Inferior parietal cortex (tissue), 1 donor: Measurements from ENCODE around the gene PDE4B.
A peak's percentile ranks its signal among the peaks of the same experiment; 100 is the strongest.

ENCODE experiments used
- DNase-seq: peaks from one replicate; pipeline ENCODE4 v3.0.0-alpha.2; 2016; ENCODE audit errors: extremely low spot score

The PDE4B gene

GRCh38 chr1:66285618-66286270 lies 493.0 kb downstream of the PDE4B start:
- DNase-seq: no peak

- DNase-seq: no peak
Measured at GRCh38 chr1:66286307-66286706, 493.6 kb downstream of the PDE4B start.

DNA sequence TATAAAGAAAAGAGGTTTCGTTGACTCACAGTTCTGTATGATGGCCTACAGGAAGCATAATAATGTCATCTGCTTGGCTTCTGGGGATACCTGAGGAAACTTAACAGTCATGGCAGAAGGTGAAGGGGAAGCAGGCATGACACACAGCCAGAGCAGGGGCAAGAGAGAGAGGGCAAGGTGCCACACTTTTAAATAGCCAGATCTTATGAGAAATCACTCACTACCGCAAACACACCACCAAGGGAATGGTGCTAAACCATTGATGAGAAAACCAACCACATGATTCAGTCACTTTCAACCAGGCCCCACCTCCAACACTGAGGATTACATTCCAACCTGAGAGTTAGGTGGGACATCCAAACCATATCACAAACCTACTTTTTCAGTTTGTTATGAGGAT lies 495.4 kb downstream of the PDE4B start:
- no peak for DNase-seq

DNA sequence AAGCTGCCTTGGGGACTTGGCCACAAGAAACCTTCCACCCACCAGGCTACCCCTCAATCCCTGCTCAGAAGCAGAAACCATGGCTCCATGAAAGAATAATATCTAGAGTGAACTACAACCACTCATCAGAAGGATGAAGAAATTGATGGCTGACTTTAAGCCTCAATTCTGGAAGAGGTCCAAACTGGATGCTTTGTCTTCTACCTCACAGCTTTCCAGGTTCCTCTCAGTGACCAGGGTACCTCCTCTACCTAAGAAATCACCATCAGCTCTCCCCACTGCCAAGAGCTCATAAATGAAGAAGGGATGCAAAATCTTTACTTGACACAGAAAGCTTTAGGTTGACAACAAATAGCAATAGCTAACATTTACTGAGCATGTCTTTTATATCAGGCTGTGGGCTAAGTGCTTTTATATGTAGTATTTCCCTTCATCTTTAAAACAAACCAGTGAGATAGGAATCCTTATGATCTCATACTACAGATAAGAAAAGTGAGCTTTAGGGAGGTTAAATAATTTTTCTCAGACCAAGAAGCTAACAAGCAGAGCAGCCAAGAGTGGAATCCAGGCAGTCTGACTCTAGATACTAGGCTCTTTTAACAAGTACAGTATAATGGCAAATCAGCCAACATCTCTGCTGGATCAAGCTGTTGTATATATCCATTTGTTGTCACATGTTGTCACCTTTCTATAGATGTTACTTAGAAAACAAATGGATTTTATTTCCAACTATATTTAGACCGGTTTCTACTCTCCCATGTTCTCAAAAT lies 498.3 kb downstream of the PDE4B start:
- no peak for DNase-seq

- DNase-seq: no peak
Measured at GRCh38 chr1:66291531-66291864, 498.8 kb downstream of the PDE4B start.

- DNase-seq: no peak
Measured at GRCh38 chr1:66292305-66292704, 499.6 kb downstream of the PDE4B start.

DNA sequence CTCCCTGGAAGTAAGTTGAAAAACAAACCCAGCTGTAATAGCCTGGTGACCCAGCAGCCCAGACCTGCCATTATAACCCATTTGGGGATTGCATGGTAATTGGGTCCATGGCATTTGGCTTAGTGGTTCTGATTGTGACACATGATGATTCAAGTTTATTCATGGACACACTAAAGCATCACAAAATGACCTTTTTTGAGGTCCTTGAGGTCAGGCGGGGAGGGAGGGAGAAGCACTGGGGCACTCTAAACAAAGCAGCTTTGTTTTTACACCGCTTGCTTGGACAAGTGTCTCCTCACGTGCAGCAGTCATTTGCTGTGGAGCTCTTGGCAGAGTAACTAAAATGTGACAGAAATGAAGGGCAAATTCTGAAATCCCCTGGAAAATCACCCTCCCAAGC lies 500.2 kb downstream of the PDE4B start:
- peak; percentile 73 for DNase-seq

- no peak for DNase-seq
Measured at GRCh38 chr1:66294707-66295370, 502.1 kb downstream of the PDE4B start.

- DNase-seq: no peak
Measured at GRCh38 chr1:66295803-66296202, 503.1 kb downstream of the PDE4B start.

DNA sequence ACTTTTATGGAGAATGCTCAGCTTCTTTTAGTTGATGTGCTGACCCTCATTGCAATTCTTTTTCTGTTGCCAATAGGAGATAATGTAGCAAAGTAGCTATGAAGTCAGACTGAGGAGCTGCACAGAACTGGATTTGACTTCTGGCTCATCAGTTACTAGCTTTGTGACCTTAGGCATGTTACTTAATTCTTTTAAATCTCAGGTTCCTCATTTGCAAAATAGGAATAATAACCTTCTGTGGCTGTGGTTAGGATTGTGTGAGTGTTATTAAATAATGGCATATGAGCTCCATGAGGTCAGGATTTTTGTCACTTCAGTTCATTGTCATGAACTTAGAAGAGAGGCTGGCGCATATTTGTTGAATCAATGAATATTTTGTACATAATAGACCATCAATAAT lies 503.7 kb downstream of the PDE4B start:
- DNase-seq: no peak

- no peak for DNase-seq
Measured at GRCh38 chr1:66296951-66297350, 504.3 kb downstream of the PDE4B start.

DNA sequence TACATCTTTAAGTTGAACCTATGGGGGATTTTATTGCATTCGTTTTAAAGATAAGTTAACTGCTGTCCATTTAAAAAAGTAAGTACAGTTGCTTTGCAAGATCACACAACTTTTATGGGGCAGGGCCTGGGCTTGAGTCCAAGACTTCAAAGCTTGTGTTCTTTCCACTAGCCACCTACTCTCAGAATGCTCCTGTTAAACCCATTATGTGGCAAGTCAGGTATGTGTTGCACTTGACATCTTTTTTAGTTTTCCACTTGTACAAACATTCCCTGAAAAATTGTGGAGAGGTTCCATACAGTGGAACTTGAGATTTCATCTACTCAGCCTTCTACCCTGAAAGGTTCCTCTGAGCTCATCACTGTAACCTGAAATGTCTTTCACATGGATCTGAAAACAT lies 505.8 kb downstream of the PDE4B start:
- DNase-seq: no peak

- no peak for DNase-seq
Measured at GRCh38 chr1:66300280-66300971, 507.7 kb downstream of the PDE4B start.

GRCh38 chr1:66300972-66301451 lies 508.3 kb downstream of the PDE4B start:
- no peak for DNase-seq

DNA sequence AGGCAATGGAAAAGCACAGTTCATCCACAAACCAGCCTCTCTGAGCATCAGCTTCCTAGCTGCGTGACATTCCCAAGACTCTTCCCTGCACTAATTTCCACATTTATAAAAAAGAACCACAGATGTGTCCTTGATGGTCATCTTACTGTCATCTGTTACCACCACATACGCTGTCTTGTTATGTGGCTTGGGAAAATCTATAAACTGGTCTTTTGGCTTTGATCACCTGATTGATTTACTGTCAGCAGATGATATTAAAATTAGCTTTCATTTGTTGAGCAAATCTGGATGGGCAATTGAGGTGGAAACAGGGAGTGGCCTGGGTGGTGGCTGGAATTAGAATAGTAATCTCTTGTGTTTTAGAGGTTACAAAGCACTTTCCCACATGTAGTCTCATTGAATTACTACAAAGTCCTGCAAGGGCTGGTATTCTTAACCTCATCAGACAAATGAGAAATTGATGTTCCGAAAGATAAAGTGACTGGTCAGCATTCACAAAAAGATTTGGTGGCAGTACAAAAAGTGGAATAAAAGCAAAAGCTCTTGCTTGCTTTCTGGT lies 509.6 kb downstream of the PDE4B start:
- DNase-seq: no peak

- no peak for DNase-seq
Measured at GRCh38 chr1:66302815-66303214, 510.1 kb downstream of the PDE4B start.

- DNase-seq: no peak
Measured at GRCh38 chr1:66303646-66304045, 511.0 kb downstream of the PDE4B start.

- DNase-seq: no peak
Measured at GRCh38 chr1:66304128-66304527, 511.4 kb downstream of the PDE4B start.

- DNase-seq: no peak
Measured at GRCh38 chr1:66305927-66306326, 513.2 kb downstream of the PDE4B start.

GRCh38 chr1:66309006-66309741 lies 516.5 kb downstream of the PDE4B start:
- no peak for DNase-seq

DNA sequence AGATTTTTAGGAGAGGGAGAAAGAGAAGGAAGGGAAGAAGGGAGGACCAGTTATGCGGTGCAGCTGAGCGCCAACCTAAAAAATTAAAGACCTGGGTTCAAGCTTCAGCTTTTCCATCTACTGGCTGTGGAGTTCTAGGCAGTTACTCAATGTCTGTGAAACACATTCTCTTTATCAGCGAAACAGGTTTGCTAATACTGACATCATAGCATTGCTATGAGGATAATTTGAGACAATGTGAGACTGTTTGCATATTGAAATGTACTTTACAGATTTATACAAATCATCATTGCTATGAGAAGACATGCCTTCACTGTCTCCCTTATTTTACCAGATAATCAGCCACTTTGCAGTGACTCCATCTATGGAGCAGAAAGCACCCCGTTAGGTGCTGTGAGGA lies 518.4 kb downstream of the PDE4B start:
- DNase-seq: no peak
